Keratinocyte (primary cell): ENCODE results near the gene UTS2. TPM values are rescaled to one million over a fixed set of nuclear protein-coding genes. Genes with fewer than 3 reads are reported as not detected.

ENCODE experiments used
- DNase-seq: peaks from one replicate; pipeline ENCODE4 v3.0.0-alpha.2; 2011; ENCODE audit warnings: low read depth, missing footprints, low spot score
- FAIRE-seq: peaks from 2 replicates; lab custom pipeline; 2011; peaks lifted over from hg19 to GRCh38; lab: Jason Lieb, UNC
- H2AFZ ChIP-seq: 2 replicates; pipeline ENCODE4 v1.6.0; 2012; ENCODE audit warnings: low read length, control low read depth, inconsistent platforms; ENCODE audit not compliant: control insufficient read depth
- H3K27ac ChIP-seq: 2 replicates; pipeline ENCODE4 v1.5.1; 2011; ENCODE audit warnings: low read length; ENCODE audit not compliant: control insufficient read depth, insufficient read depth
- H3K27me3 ChIP-seq: 3 replicates; pipeline ENCODE4 v1.6.0; 2011; ENCODE audit warnings: low read length; ENCODE audit not compliant: control insufficient read depth, insufficient read depth; ENCODE audit errors: extremely low read depth
- H3K36me3 ChIP-seq, 2 experiments: 2 replicates in 1 of 2; 3 replicates in 1 of 2; pipeline ENCODE4 v1.5.1; 2011; ENCODE audit warnings: low read length in 2 of 2, mild to moderate bottlenecking in 1 of 2; ENCODE audit not compliant: control insufficient read depth in 2 of 2, insufficient read depth in 2 of 2; ENCODE audit errors: extremely low read depth in 1 of 2
- H3K4me1 ChIP-seq: 3 replicates; pipeline ENCODE4 v1.5.1; 2011; ENCODE audit warnings: low read length; ENCODE audit not compliant: control insufficient read depth, insufficient read depth; ENCODE audit errors: extremely low read depth
- H3K4me2 ChIP-seq: 3 replicates; pipeline ENCODE4 v1.6.0; 2011; ENCODE audit warnings: low read depth, low read length; ENCODE audit not compliant: control insufficient read depth, insufficient read depth; ENCODE audit errors: extremely low read depth
- H3K4me3 ChIP-seq, 3 experiments: fragments of 200-600 bp in 1 of 3; sonication (generic) in 1 of 3; 2 replicates in 2 of 3; 3 replicates in 1 of 3; pipeline ENCODE4 v1.5.1; 2011 to 2016; ENCODE audit warnings: low read length in 3 of 3, mild to moderate bottlenecking in 3 of 3, control low read depth in 2 of 3, inconsistent platforms in 1 of 3, low read depth in 1 of 3, mixed read lengths in 1 of 3, mixed run types in 1 of 3, moderate library complexity in 1 of 3; ENCODE audit not compliant: control insufficient read depth in 2 of 3, insufficient read depth in 2 of 3; ENCODE audit errors: extremely low read depth in 1 of 3
- H3K79me2 ChIP-seq: 2 replicates; pipeline ENCODE4 v1.6.0; 2012; ENCODE audit warnings: low read length; ENCODE audit not compliant: control insufficient read depth, insufficient read depth
- H3K9ac ChIP-seq: 3 replicates; pipeline ENCODE4 v1.6.0; 2011; ENCODE audit warnings: low read length; ENCODE audit not compliant: control insufficient read depth, insufficient read depth; ENCODE audit errors: extremely low read depth
- H3K9me1 ChIP-seq: 3 replicates; pipeline ENCODE4 v1.6.0; 2011; ENCODE audit warnings: low read length; ENCODE audit not compliant: control insufficient read depth, insufficient read depth; ENCODE audit errors: extremely low read depth
- H3K9me3 ChIP-seq: 2 replicates; pipeline ENCODE4 v1.5.1; 2012; ENCODE audit warnings: low read depth, low read length; ENCODE audit not compliant: control insufficient read depth
- H4K20me1 ChIP-seq: 3 replicates; pipeline ENCODE4 v1.6.0; 2011; ENCODE audit warnings: low read length; ENCODE audit not compliant: control insufficient read depth, insufficient read depth; ENCODE audit errors: extremely low read depth
- CTCF ChIP-seq, 3 experiments: IDR thresholded peaks in 1 of 3; conservative IDR thresholded peaks in 1 of 3; optimal IDR thresholded peaks in 1 of 3; 2 replicates in 2 of 3; 3 replicates in 1 of 3; pipeline versions ENCODE3 to v1.5.1; 2011; ENCODE audit warnings: low read length in 3 of 3, mild to moderate bottlenecking in 3 of 3, moderate library complexity in 2 of 3, control low read depth in 1 of 3, inconsistent platforms in 1 of 3; ENCODE audit not compliant: insufficient read depth in 2 of 3; ENCODE audit errors: extremely low read depth in 1 of 3
- EZH2 ChIP-seq: IDR thresholded peaks from one replicate; pipeline ENCODE4 v1.6.1; 2012; ENCODE audit warnings: inconsistent platforms, mild to moderate bottlenecking, low read length, moderate library complexity
- dilution Hi-C: fragments of 300-500 bp; cut with MboI; formaldehyde crosslinking; loops from one replicate; pipeline ENCODE4 v1.7.0; 2020; ENCODE audit warnings: low sequenced_read_pairs; ENCODE audit not compliant: extremely low pct_ligation_motif_present
- polyA plus RNA-seq, 5 experiments: library from polyadenylated mRNA; depleted of rRNA in 3 of 5; stranded (reverse) in 3 of 5; stranded (forward) in 1 of 5; unstranded in 1 of 5; fragments of >200 nt; gene quantifications; 1 replicate in 1 of 5; 2 replicates in 3 of 5; 3 replicates in 1 of 5; pipeline versions ENCODE4 v1.2.1 to v1.2.3, GENCODE V29; 2011 to 2012; ENCODE audit warnings: missing spikeins in 2 of 5, low read depth in 1 of 5, low replicate concordance in 1 of 5

Gene UTS2
- polyA plus RNA-seq, 1 donor (not counting 4 experiments of a cell fraction or from before 2014, with no cell fraction given): not detected

GRCh38 chr1:7869136-7869920 lies 16.5 kb upstream of the UTS2 start:
- FAIRE-seq (no peak), DNase-seq (no peak)
- no peaks in the 10 kb centered on the region for H3K27me3 ChIP-seq
- no peaks in the 10 kb centered on the region for H3K36me3 ChIP-seq
- TF ChIP-seq EZH2 (no peak), CTCF (optimal IDR thresholded peaks at IDR 0.05 in 1 of 3, IDR thresholded peaks at IDR 0.05 in 1 of 3, conservative IDR thresholded peaks at IDR 0.05 in 1 of 3; ENCODE audit: extremely low read depth in 1 of 3, insufficient read depth in 2 of 3, low read length in 3 of 3) (no peak)
- H3K4me3 ChIP-seq: no peak overlapping the region
- H3K27ac ChIP-seq: no peak overlapping the region
- no peaks in the 10 kb centered on the region for H3K4me1 ChIP-seq
- dilution Hi-C loops: no loop called here
- no peak overlapping the region for H3K4me2 ChIP-seq
- H3K9me3 ChIP-seq: no peaks in the 10 kb centered on the region
- no peak overlapping the region for H2AFZ ChIP-seq
- no peaks in the 10 kb centered on the region for H4K20me1 ChIP-seq
- H3K79me2 ChIP-seq: no peaks in the 10 kb centered on the region
- H3K9me1 ChIP-seq: no peaks in the 10 kb centered on the region
- H3K9ac ChIP-seq: no peak overlapping the region

GRCh38 chr1:7868070-7868780 lies 15.4 kb upstream of the UTS2 start:
- Histone ChIP-seq H3K4me3 (no peak overlapping the region), H3K4me2 (no peak overlapping the region), H3K9ac (no peak overlapping the region), H4K20me1 (no peaks in the 10 kb centered on the region), H3K36me3 (no peaks in the 10 kb centered on the region), H3K27ac (no peak overlapping the region), H2AFZ (no peak overlapping the region), H3K9me1 (no peaks in the 10 kb centered on the region), H3K27me3 (no peaks in the 10 kb centered on the region), H3K79me2 (no peaks in the 10 kb centered on the region), H3K9me3 (no peaks in the 10 kb centered on the region), H3K4me1 (no peaks in the 10 kb centered on the region)
- DNase-seq (no peak), FAIRE-seq (no peak)
- TF ChIP-seq CTCF (optimal IDR thresholded peaks at IDR 0.05 in 1 of 3, IDR thresholded peaks at IDR 0.05 in 1 of 3, conservative IDR thresholded peaks at IDR 0.05 in 1 of 3; ENCODE audit: extremely low read depth in 1 of 3, insufficient read depth in 2 of 3, low read length in 3 of 3) (no peak), EZH2 (no peak)
- dilution Hi-C loops: no loop called here
